Measurements from ENCODE around the gene ZNF607.

- TF ChIP-seq POLR2A (IDR thresholded peaks at IDR 0.05; ENCODE audit: low read length) (no peak), GATA1 (IDR thresholded peaks at IDR 0.05; ENCODE audit: low read depth, low read length) (no peak)
These were observed 64.8 kb downstream of the ZNF607 start for GRCh38 chr19:37654629-37655300.

Data from erythroblast (primary cell).